Activated CD4-positive, alpha-beta T cell treated with anti-CD3 and anti-CD28 coated beads, Interleukin-2, Interleukin-6, amounts not matched to agents 100 ng/mL and 50 ng/mL, durations not matched to agents 16 hours and 8 hours (primary cell): ENCODE data around the gene KRTAP10-11.
"Not testable (repeated sequence)": the region's sequence is repeated elsewhere in the genome, so short reads cannot be mapped to it uniquely, and the experiment has no call there.

Experiments
- DNase-seq: peaks from one replicate; pipeline ENCODE4 v3.0.0-alpha.2; 2020

KRTAP10-11 gene

GRCh38 chr21:44615466-44615865 is 30.7 kb upstream of the KRTAP10-11 start:
- no peak for DNase-seq

- DNase-seq, result no peak
Observed at GRCh38 chr21:44615911-44616590, 30.2 kb upstream of the KRTAP10-11 start.

DNA sequence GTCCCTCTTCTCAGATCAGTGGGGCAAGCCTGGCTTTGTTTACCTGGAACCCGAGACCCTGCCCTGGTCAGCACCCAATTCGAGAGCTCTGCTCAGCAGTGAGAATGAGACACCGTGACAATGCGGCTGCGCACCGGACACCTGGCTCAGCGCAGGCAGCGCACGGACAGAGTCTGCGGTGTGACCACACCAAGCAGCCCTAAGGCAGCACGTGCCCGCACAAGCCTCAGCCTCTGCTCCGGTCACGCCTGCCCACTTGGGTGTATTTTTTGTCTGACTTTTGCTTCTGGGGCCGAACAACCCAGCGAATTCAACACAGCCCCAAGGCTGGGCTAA is 29.7 kb upstream of the KRTAP10-11 start:
- DNase-seq, result no peak

DNA sequence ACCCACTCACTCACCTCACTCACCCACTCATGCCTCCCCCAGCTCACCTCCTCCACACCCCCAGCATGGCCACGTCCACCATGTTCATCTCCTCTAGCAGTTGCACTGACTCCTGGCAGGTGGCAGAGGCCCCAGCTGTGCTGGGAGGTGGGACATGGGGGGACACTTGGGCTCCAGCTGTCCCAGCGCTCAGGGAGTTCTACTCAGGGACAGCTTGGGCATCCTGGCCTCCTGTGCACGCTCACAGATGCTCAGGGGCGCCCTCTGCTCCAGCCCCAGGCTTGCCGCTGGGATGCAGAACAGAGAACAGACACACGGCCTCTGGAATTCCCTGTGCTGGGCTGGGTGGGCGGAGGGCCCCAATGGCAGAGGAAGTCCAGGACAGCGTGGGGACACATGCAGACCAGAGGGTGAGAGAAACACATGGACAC is 29.1 kb upstream of the KRTAP10-11 start:
- no peak for DNase-seq

DNA sequence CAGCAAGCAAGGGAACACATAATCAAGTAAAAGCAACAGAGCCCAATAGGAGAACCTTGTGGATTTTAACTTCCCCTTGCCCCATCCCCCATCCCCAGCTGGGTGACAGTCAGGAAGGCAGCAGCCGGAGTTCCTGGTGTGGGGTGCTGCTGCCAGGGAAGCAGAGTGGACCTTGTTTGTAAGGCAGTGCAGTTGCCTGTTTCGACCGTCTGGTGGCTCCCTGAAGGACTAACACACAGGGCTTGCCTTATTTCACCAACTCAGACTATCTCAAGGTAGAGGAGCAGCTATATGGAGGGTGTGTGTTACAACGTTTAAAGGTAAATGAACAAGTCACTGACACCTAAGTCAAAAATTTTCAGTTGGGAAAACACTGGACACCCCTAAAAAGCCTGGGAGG is 27.7 kb upstream of the KRTAP10-11 start:
- DNase-seq, result peak; percentile 4

DNA sequence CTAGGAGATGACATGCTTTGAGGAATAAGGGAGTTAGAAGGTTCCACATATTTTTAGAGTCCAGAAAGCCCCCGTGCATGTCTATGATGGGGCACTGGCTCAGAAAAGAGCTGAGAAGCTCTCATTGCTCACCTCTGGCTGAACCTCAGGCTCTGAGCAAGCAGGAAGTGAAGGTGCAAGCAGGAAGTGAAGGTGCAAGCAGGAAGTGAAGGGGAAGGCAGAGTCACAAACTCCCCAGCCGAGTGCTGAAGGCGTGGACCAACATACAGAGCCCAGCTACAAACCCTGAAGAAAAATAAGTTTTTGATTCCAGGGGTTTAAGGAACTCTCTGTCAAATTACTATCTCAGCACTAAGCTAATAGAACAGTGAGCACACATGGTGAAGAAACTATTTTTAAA is 27.3 kb upstream of the KRTAP10-11 start:
- DNase-seq, result peak; percentile 50

- DNase-seq, result no peak
Observed at GRCh38 chr21:44619886-44620285, 26.3 kb upstream of the KRTAP10-11 start.

DNA sequence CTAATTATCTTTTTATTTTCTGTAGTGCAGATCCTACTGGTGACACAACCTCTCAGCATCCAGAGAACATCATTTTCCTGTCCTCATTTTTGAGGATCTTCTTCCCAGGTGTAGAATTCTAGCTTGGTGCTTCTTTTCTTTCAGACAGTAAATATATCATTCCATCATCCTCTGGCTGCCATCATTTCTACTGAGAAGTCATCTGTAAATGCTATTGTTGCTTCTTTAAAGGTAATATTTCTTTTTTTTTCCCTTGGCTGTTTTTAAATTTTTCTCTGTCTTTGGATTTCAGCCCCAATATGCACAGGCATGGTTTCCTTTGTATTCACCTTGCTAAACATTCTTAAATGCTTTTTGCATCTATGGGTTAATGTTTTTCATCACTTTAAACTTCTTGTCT is 22.6 kb upstream of the KRTAP10-11 start:
- no peak for DNase-seq

DNA sequence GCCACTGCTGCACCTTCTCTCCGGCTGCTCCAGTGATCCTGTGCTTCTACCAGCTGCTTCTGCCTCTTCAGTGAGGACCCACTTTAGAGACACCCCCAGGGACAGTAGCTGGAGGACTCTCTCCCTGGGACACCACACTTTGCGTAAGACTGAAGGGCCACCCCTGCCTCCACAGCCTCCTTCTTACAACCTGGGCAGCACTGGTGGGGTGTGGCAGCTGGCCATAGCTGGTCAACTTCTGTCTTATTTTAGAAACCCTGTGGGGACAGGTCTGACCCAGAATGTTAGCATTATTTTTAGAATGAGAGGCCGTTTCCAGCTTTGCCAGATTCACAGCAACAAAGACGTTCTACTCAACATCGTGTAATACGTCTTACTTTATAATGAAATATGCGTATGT is 20.5 kb upstream of the KRTAP10-11 start:
- DNase-seq, result no peak

DNA sequence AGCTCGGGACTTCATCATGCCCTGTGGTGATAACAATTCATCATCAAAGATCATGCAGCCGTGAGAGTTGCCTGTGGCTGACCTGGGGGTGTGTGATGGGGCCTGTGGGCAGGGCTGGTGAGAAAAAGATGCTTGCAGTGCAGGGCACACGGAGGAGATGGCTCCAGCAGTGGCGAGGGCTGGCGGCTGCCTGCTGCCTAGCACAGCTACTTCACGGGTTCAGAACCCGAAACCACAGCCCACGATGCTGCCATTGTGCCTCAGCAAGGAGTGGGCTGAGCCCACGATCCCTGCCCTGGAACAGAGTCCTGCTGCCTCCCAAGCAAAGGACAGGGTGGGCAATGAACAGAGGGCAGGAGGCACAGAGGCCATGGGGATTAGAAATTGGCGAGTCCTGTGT is 20.0 kb upstream of the KRTAP10-11 start:
- no peak for DNase-seq

DNA sequence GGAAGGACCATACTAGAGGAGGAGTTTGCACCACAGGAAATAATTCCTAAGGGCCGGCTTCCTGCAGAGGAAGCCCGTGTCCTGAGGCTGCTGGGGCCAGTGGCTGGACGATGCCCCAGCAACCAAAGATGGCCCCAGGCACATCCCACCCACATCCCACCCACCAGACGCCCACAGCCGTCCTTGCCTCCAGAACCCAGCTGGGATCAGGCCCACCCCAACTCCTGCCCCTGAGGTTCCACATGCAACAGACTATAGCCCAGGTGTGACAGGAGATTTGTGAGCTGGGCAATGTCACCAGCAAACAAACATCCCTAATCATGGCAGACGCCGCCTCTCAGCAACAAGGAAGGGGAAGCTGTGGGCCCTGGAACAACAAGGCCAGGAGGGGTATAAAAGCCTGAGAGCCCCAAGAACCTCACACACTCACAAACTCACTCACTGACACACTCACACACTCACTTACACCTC is 19.5 kb upstream of the KRTAP10-11 start, which contains the start of gene KRTAP10-9:
KRTAP10-9 (plus strand) TSS at position 421 of the 471 bp plus-strand sequence. CDS start 79 bp downstream, outside the sequence.
- no peak for DNase-seq

- not testable (repeated sequence) for DNase-seq
Observed at GRCh38 chr21:44627181-44627822, 18.9 kb upstream of the KRTAP10-11 start.

DNA sequence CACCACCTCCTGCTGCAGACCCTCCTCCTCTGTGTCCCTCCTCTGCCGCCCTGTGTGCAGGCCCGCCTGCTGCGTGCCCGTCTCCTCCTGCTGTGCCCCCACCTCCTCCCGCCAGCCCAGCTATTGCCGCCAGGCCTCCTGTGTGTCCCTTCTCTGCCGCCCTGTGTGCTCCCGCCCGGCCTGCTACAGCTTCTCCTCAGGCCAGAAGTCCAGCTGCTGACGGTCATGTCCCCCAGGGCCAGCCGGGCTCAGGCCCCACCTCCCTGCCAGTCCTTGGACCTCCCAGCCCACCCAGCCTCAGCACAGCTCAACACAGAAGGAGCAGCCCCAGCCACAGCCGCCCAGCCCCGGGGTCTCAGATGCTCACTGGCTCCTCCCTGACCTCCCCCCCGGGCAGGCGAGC is 18.4 kb upstream of the KRTAP10-11 start:
- not testable (repeated sequence) for DNase-seq

DNA sequence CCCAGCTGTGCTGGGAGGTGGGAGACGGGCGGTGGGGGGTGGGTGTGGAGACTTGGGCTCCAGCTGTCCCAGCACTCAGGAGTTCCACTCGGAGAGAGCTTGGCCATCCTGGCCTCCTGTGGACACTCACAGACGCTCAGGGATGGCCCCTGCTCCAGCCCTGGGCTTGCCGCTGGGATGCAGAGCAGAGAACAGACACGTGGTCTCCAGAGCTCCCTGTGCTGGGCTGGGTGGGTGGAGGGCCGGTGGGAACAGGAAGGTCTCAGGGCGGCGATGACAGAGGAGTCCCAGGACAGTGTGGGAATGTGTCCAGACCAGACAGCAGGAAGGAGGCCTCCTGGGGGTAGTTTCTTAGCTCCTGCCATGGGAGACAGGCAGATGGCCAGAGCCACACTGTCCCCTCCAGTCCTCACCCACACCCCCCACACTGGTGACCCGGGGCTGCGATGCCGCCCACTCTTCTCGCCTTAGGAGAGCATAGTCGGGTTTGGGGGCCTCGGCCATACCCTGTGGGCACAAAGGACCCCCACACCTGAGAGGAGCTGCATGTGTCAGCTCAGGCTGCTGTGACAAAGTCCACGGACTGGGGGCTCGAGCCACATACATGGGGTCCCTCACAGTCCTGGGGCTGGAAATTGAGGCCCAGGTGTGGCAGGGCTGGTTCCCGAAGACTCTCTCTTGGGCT is 17.4 kb upstream of the KRTAP10-11 start:
- no peak for DNase-seq

GRCh38 chr21:44630440-44630839 is 15.8 kb upstream of the KRTAP10-11 start:
- DNase-seq, result no peak

DNA sequence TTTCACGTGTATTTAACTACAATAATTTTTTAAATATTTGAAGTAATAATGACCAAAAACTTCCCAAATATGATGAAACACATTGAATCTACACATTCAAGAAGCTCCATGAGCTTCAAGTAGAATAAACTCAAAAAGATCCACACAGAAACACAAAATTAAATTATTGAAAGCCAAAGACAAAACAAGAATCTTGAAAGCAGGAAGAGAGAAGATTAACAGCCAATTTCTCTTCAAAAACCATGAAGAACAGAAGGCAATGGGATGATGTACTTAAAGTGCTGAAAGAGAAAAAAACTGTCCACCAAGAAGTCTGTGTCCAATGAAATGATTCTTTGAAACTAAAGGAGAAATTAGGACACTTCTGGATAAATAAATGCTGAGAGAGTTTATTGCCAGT is 14.1 kb upstream of the KRTAP10-11 start:
- DNase-seq, result no peak

GRCh38 chr21:44636209-44637017 is 9.8 kb upstream of the KRTAP10-11 start:
- DNase-seq, result no peak

GRCh38 chr21:44637018-44637850 is 9.0 kb upstream of the KRTAP10-11 start, which contains the start of gene KRTAP10-10:
Gene KRTAP10-10, plus strand, starts transcription at chr21:44637356. Its CDS starts 62 bp downstream, at chr21:44637418.
- DNase-seq, result no peak

DNA sequence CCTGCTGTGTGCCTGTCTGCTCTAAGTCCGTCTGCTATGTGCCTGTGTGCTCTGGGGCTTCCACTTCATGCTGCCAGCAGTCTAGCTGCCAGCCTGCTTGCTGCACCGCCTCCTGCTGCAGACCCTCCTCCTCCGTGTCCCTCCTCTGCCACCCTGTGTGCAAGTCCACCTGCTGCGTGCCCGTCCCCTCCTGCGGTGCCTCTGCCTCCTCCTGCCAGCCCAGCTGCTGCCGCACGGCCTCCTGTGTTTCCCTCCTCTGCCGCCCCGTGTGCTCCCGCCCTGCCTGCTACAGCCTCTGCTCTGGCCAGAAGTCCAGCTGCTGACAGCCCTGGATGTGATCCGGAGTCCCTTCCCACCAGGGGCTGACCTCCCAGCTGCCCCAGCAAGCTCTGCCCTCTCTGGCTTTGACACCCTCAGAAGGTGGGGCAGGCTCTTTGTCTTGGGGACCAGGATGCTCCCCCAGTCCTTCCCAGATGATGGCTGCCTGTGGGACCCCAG is 8.3 kb upstream of the KRTAP10-11 start:
- DNase-seq, result not testable (repeated sequence)

- not testable (repeated sequence) for DNase-seq
Observed at GRCh38 chr21:44638506-44639330, 7.5 kb upstream of the KRTAP10-11 start.

- no peak for DNase-seq
Observed at GRCh38 chr21:44639331-44639655, 6.9 kb upstream of the KRTAP10-11 start.
